IPS-15b (cell line): ENCODE results near the gene IPMK.
"Not testable (repeated sequence)": the region's sequence is repeated elsewhere in the genome, so short reads cannot be mapped to it uniquely, and the experiment has no call there.

Experiments
- H3K27me3 ChIP-seq: one replicate; pipeline ENCODE4 v1.6.1; 2013; ENCODE audit warnings: low read length; ENCODE audit not compliant: control insufficient read depth, insufficient read depth
- H3K36me3 ChIP-seq: one replicate; pipeline ENCODE4 v1.6.1; 2013; ENCODE audit warnings: low read length; ENCODE audit not compliant: control insufficient read depth, insufficient read depth
- H3K4me1 ChIP-seq: one replicate; pipeline ENCODE4 v1.6.1; 2013; ENCODE audit warnings: mild to moderate bottlenecking, low read length; ENCODE audit not compliant: control insufficient read depth, insufficient read depth
- H3K4me3 ChIP-seq: one replicate; pipeline ENCODE4 v1.5.1; 2013; ENCODE audit warnings: low read depth, low read length
- H3K9ac ChIP-seq: one replicate; pipeline ENCODE4 v1.6.1; 2013; ENCODE audit warnings: low read depth, mild to moderate bottlenecking, low read length
- H3K9me3 ChIP-seq: one replicate; pipeline ENCODE4 v1.6.1; 2013; ENCODE audit warnings: mild to moderate bottlenecking, low read length; ENCODE audit not compliant: control insufficient read depth, insufficient read depth

IPMK gene

GRCh38 chr10:58173391-58173790 lies 94.3 kb downstream of the IPMK start:
- Histone ChIP-seq H3K4me3 (no peak overlapping the region), H3K9me3 (no peaks in the 10 kb centered on the region), H3K36me3 (no peaks in the 10 kb centered on the region), H3K27me3 (no peaks in the 10 kb centered on the region), H3K4me1 (peaks cover 3% of the 10 kb centered on the region), H3K9ac (no peak overlapping the region)

- Histone ChIP-seq H3K36me3 (no peaks in the 10 kb centered on the region), H3K4me1 (peaks cover 3% of the 10 kb centered on the region), H3K9me3 (no peaks in the 10 kb centered on the region), H3K4me3 (no peak overlapping the region), H3K27me3 (no peaks in the 10 kb centered on the region), H3K9ac (no peak overlapping the region)
Measured at GRCh38 chr10:58171146-58171545, 96.5 kb downstream of the IPMK start.

GRCh38 chr10:58164517-58164916 lies 103.2 kb downstream of the IPMK start:
- Histone ChIP-seq H3K9me3 (no peaks in the 10 kb centered on the region), H3K36me3 (no peaks in the 10 kb centered on the region), H3K27me3 (no peaks in the 10 kb centered on the region), H3K4me3 (no peak overlapping the region), H3K4me1 (no peaks in the 10 kb centered on the region), H3K9ac (no peak overlapping the region)

- Histone ChIP-seq H3K27me3 (no peaks in the 10 kb centered on the region), H3K36me3 (no peaks in the 10 kb centered on the region), H3K9me3 (no peaks in the 10 kb centered on the region), H3K4me1 (no peaks in the 10 kb centered on the region), H3K9ac (no peak overlapping the region), H3K4me3 (no peak overlapping the region)
Measured at GRCh38 chr10:58158806-58159205, 108.9 kb downstream of the IPMK start.

- Histone ChIP-seq H3K9me3 (no peaks in the 10 kb centered on the region), H3K9ac (no peak overlapping the region), H3K4me1 (peaks cover 3% of the 10 kb centered on the region), H3K27me3 (no peaks in the 10 kb centered on the region), H3K4me3 (no peak overlapping the region), H3K36me3 (no peaks in the 10 kb centered on the region)
Measured at GRCh38 chr10:58157076-58157766, 110.5 kb downstream of the IPMK start.

- not testable (repeated sequence) for H3K4me1 ChIP-seq, H3K36me3 ChIP-seq, H3K27me3 ChIP-seq, H3K9ac ChIP-seq, H3K9me3 ChIP-seq, H3K4me3 ChIP-seq
Measured at GRCh38 chr10:58155941-58156340, 111.8 kb downstream of the IPMK start.

- Histone ChIP-seq H3K4me1 (peaks cover 3% of the 10 kb centered on the region), H3K27me3 (no peaks in the 10 kb centered on the region), H3K4me3 (no peak overlapping the region), H3K9me3 (no peaks in the 10 kb centered on the region), H3K9ac (no peak overlapping the region), H3K36me3 (no peaks in the 10 kb centered on the region)
Measured at GRCh38 chr10:58153751-58154150, 113.9 kb downstream of the IPMK start.

- Histone ChIP-seq H3K9ac (no peak overlapping the region), H3K9me3 (no peaks in the 10 kb centered on the region), H3K27me3 (no peaks in the 10 kb centered on the region), H3K4me1 (peaks cover 3% of the 10 kb centered on the region), H3K36me3 (no peaks in the 10 kb centered on the region), H3K4me3 (no peak overlapping the region)
Measured at GRCh38 chr10:58152673-58153263, 114.9 kb downstream of the IPMK start.

GRCh38 chr10:58150290-58150689 lies 117.4 kb downstream of the IPMK start:
- Histone ChIP-seq H3K9me3 (no peaks in the 10 kb centered on the region), H3K4me1 (peaks cover 3% of the 10 kb centered on the region), H3K36me3 (no peaks in the 10 kb centered on the region), H3K27me3 (no peaks in the 10 kb centered on the region), H3K9ac (no peak overlapping the region), H3K4me3 (no peak overlapping the region)

- Histone ChIP-seq H3K4me3 (no peak overlapping the region), H3K9ac (no peak overlapping the region), H3K27me3 (no peaks in the 10 kb centered on the region), H3K4me1 (no peaks in the 10 kb centered on the region), H3K36me3 (no peaks in the 10 kb centered on the region), H3K9me3 (no peaks in the 10 kb centered on the region)
Measured at GRCh38 chr10:58143944-58144343, 123.8 kb downstream of the IPMK start.
